OCI-LY1 (cell line): ENCODE results near the gene RAB40C.

Source experiments
- EZH2 ChIP-seq: fragments of 200-600 bp; sonication (generic), shearing (Covaris generic); IDR thresholded peaks from 2 replicates; pipeline ENCODE4 v1.8.0; 2017; ENCODE audit warnings: borderline replicate concordance, mixed run types, mild to moderate bottlenecking, antibody characterized with exemption, low read length, moderate library complexity, mixed read lengths
- TF ChIP-seq, protein P1 (sequence below): fragments of 200-600 bp; sonication (generic), shearing (Covaris generic); IDR thresholded peaks from 2 replicates; pipeline ENCODE4 v1.5.1; 2017; ENCODE audit warnings: mild to moderate bottlenecking, antibody characterized with exemption, low read length, moderate library complexity, mixed read lengths

DNA sequence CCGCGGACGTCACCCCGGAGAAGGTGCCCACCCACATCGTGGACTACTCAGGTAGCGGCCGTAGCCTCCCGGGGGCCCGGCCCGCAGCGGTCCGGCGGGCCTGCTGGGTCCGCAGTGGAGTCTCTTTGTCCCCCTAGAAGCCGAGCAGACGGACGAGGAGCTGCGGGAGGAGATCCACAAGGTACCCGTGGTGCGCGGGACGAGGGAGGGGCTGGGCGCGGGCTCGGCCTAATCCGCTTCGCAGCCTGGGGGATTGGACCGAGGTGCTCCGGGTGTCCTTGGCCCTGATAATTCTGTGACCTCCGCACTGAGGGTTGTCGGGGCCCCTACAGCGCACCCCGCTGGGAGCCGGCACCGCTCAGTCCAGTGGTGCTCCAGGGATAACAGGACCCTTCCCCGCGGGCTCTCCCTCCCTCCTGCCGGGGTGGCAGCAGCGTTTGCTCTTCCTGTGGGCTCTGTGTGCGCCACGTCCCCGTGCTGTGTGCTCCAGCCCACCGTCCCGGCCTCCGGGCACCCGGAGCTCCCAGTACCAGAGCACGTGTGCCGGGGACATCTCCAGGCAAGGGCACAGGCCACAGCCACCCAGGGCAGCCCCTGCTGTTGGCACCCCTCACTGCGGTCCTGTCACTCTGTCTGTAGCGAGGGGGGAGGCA lies 78.8 kb downstream of the RAB40C start:
- no peak for TF ChIP-seq EZH2
- TF ChIP-seq, protein P1, sequence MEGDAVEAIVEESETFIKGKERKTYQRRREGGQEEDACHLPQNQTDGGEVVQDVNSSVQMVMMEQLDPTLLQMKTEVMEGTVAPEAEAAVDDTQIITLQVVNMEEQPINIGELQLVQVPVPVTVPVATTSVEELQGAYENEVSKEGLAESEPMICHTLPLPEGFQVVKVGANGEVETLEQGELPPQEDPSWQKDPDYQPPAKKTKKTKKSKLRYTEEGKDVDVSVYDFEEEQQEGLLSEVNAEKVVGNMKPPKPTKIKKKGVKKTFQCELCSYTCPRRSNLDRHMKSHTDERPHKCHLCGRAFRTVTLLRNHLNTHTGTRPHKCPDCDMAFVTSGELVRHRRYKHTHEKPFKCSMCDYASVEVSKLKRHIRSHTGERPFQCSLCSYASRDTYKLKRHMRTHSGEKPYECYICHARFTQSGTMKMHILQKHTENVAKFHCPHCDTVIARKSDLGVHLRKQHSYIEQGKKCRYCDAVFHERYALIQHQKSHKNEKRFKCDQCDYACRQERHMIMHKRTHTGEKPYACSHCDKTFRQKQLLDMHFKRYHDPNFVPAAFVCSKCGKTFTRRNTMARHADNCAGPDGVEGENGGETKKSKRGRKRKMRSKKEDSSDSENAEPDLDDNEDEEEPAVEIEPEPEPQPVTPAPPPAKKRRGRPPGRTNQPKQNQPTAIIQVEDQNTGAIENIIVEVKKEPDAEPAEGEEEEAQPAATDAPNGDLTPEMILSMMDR, result no peak
